Aorta (tissue), 5 donors: Measurements from ENCODE around the gene CCDC50. TPM values are rescaled to one million over a fixed set of nuclear protein-coding genes. Genes with fewer than 3 reads are reported as not detected.

Experiments
- ATAC-seq: fragments of 200-7000 bp; cut with Tn5 transposase; one replicate; pipeline ENCODE4 v1.9.1; 2022; ENCODE audit warnings: moderate library complexity; ENCODE audit not compliant: low FRiP score
- DNase-seq, 2 donors: peaks; one replicate each; pipeline ENCODE4 v3.0.0-alpha.2; 2020
- H3K27ac ChIP-seq, 2 donors: one replicate each; pipeline ENCODE4 v1.5.1; 2013; ENCODE audit warnings: low read length in 2 of 2, mild to moderate bottlenecking in 2 of 2, moderate library complexity in 2 of 2, control low read depth in 1 of 2, inconsistent platforms in 1 of 2, low read depth in 1 of 2
- H3K27me3 ChIP-seq, 2 donors: one replicate each; pipeline ENCODE4 v1.6.1; 2013; ENCODE audit warnings: control low read depth in 1 of 2, low read length in 1 of 2, mild to moderate bottlenecking in 1 of 2, moderate library complexity in 1 of 2; ENCODE audit not compliant: insufficient read depth in 2 of 2, control insufficient read depth in 1 of 2
- H3K36me3 ChIP-seq, 2 donors: one replicate each; pipeline ENCODE4 v1.6.1; 2013; ENCODE audit warnings: control low read depth in 1 of 2, low read length in 1 of 2, mild to moderate bottlenecking in 1 of 2; ENCODE audit not compliant: insufficient read depth in 2 of 2, control insufficient read depth in 1 of 2
- H3K4me1 ChIP-seq, 2 donors: one replicate each; pipeline ENCODE4 v1.6.1; 2013; ENCODE audit warnings: low read length in 2 of 2, control low read depth in 1 of 2, mild to moderate bottlenecking in 1 of 2, moderate library complexity in 1 of 2; ENCODE audit not compliant: insufficient read depth in 2 of 2, control insufficient read depth in 1 of 2
- H3K4me3 ChIP-seq, 2 donors: one replicate each; pipeline ENCODE4 v1.5.1; 2013; ENCODE audit warnings: low read length in 2 of 2, control low read depth in 1 of 2, mild to moderate bottlenecking in 1 of 2
- H3K9me3 ChIP-seq: one replicate; pipeline ENCODE4 v1.6.1; 2013; ENCODE audit warnings: mild to moderate bottlenecking, low read length; ENCODE audit not compliant: control insufficient read depth
- WGBS, 2 donors: extraction: QIAGEN DNeasy Blood & Tissue Kit; methylation state at CpG; one replicate each; pipeline ENCODE4 v1.1.7; 2013; 5-methylcytosine and 5-hydroxymethylcytosine counted together
- intact Hi-C, 2 donors: fragments of 100-400 bp; cut with DNase I; formaldehyde crosslinking; loops; one replicate each; pipeline versions ENCODE4 v1.14.2 to v1.15.0; 2022
- polyA plus RNA-seq, 2 donors: library from polyadenylated mRNA; stranded (reverse); fragments of 200-250 nt; gene quantifications; one replicate each; pipeline ENCODE4 v1.2.3, GENCODE V29; 2013
- total RNA-seq, 2 donors: library from RNA; stranded (reverse); fragmentation: NEBNext Ultra II Directional; extraction: Animal tissue kit (Norgen Biotek cat#: 25700); gene quantifications; one replicate each; pipeline ENCODE4 v1.2.1, GENCODE V29; 2021
- donor health status: healthy with polysubstance abuse.
- donor health status: Bipolar disorder and iron deficiency.
- donor health status: DM: no; HTN: no; CAD: no.
- donor health status: DM: no; HTN: no; CAD: no.
- donor health status: DM: yes; HTN: yes; CAD: no.

The CCDC50 gene
- total and polyA plus RNA-seq, 4 donors: 34.3 to 129 (median 65.4) TPM

GRCh38 chr3:191348098-191348497, 18.9 kb downstream of the CCDC50 start:
- no peaks in the 10 kb centered on the region for H3K36me3 ChIP-seq
- H3K4me1 ChIP-seq: peaks cover 7 to 23% of the 10 kb centered on the region in 2 donors
- no peak overlapping the region for H3K27ac ChIP-seq
- no peaks in the 10 kb centered on the region for H3K27me3 ChIP-seq
- intact Hi-C loops: no loop called here
- ATAC-seq (no peak), DNase-seq (no peak)
- no peak overlapping the region for H3K4me3 ChIP-seq
- 94 to 98% methylated on average over 1 of the region's 1 CpG for WGBS, 2 donors
- H3K9me3 ChIP-seq: no peaks in the 10 kb centered on the region

- intact Hi-C loops: no loop called here
- WGBS, 2 donors: 3 to 7% methylated on average over 5 of the region's 5 CpGs
- DNase-seq (no peak), ATAC-seq (peak; percentile 19)
- H3K4me3 ChIP-seq: peak overlapping the region; percentile 14 to 32
- no peaks in the 10 kb centered on the region for H3K27me3 ChIP-seq
- peaks cover 6 to 12% of the 10 kb centered on the region in 2 donors for H3K4me1 ChIP-seq
- no peaks in the 10 kb centered on the region for H3K9me3 ChIP-seq
- peak overlapping the region in 1 of 2 donors; percentile 60 for H3K27ac ChIP-seq
- H3K36me3 ChIP-seq: no peaks in the 10 kb centered on the region
Observed at GRCh38 chr3:191350396-191351090, 21.3 kb downstream of the CCDC50 start.

- Histone ChIP-seq H3K4me3 (no peak overlapping the region), H3K27ac (no peak overlapping the region), H3K36me3 (no peaks in the 10 kb centered on the region), H3K4me1 (peaks cover 6 to 10% of the 10 kb centered on the region in 2 donors), H3K9me3 (no peaks in the 10 kb centered on the region), H3K27me3 (no peaks in the 10 kb centered on the region)
- WGBS, 2 donors: 94 to 96% methylated on average over 1 of the region's 1 CpG
- intact Hi-C loops: no loop called here
- no peak for DNase-seq
- ATAC-seq: no peak
Observed at GRCh38 chr3:191352014-191352413, 22.8 kb downstream of the CCDC50 start.

GRCh38 chr3:191353022-191353777, 24.0 kb downstream of the CCDC50 start:
- DNase-seq (no peak), ATAC-seq (no peak)
- WGBS, 2 donors: 72 to 75% methylated on average over 7 of the region's 7 CpGs
- peaks cover 2 to 10% of the 10 kb centered on the region in 2 donors for H3K4me1 ChIP-seq
- H3K36me3 ChIP-seq: peaks cover 0 to 2% of the 10 kb centered on the region in 2 donors
- intact Hi-C loops: no loop called here
- H3K9me3 ChIP-seq: no peaks in the 10 kb centered on the region
- H3K4me3 ChIP-seq: no peak overlapping the region
- no peaks in the 10 kb centered on the region for H3K27me3 ChIP-seq
- H3K27ac ChIP-seq: peak overlapping the region in 1 of 2 donors; percentile 44

GRCh38 chr3:191355406-191355805, 26.2 kb downstream of the CCDC50 start:
- DNase-seq (no peak), ATAC-seq (no peak)
- H3K4me3 ChIP-seq: no peak overlapping the region
- WGBS, 2 donors: 89 to 97% methylated on average over 4 of the region's 4 CpGs
- peaks cover 2 to 7% of the 10 kb centered on the region in 2 donors for H3K4me1 ChIP-seq
- no peaks in the 10 kb centered on the region for H3K9me3 ChIP-seq
- H3K27me3 ChIP-seq: no peaks in the 10 kb centered on the region
- intact Hi-C loops: no loop called here
- H3K27ac ChIP-seq: no peak overlapping the region
- peaks cover 2 to 3% of the 10 kb centered on the region in 2 donors for H3K36me3 ChIP-seq

GRCh38 chr3:191356631-191357439, 27.6 kb downstream of the CCDC50 start:
- H3K4me3 ChIP-seq: no peak overlapping the region
- H3K9me3 ChIP-seq: no peaks in the 10 kb centered on the region
- peak overlapping the region; percentile 28 to 82 for H3K27ac ChIP-seq
- peak; percentile 71 for ATAC-seq
- H3K27me3 ChIP-seq: no peaks in the 10 kb centered on the region
- 33 to 34% methylated on average over 5 of the region's 5 CpGs for WGBS, 2 donors
- peaks cover 2% of the 10 kb centered on the region in 2 donors for H3K4me1 ChIP-seq
- H3K36me3 ChIP-seq: peaks cover 7 to 11% of the 10 kb centered on the region in 2 donors
- intact Hi-C loops: no loop called here
- DNase-seq: peak; percentile 61 to 79

- peaks cover 7 to 11% of the 10 kb centered on the region in 2 donors for H3K36me3 ChIP-seq
- DNase-seq (no peak), ATAC-seq (no peak)
- no peaks in the 10 kb centered on the region for H3K27me3 ChIP-seq
- peaks cover 2% of the 10 kb centered on the region in 2 donors for H3K4me1 ChIP-seq
- H3K4me3 ChIP-seq: no peak overlapping the region
- no peaks in the 10 kb centered on the region for H3K9me3 ChIP-seq
- peak overlapping the region in 1 of 2 donors; percentile 57 for H3K27ac ChIP-seq
- 90% methylated on average over 6 of the region's 6 CpGs for WGBS, 2 donors
- intact Hi-C loops: no loop called here
Observed at GRCh38 chr3:191357909-191358308, 28.7 kb downstream of the CCDC50 start.

- DNase-seq (no peak), ATAC-seq (no peak)
- Histone ChIP-seq H3K4me3 (no peak overlapping the region), H3K36me3 (peaks cover 7 to 11% of the 10 kb centered on the region in 2 donors), H3K9me3 (no peaks in the 10 kb centered on the region), H3K27ac (no peak overlapping the region), H3K27me3 (no peaks in the 10 kb centered on the region), H3K4me1 (peaks cover 0 to 2% of the 10 kb centered on the region in 2 donors)
- WGBS, 2 donors: 92 to 95% methylated on average over 2 of the region's 2 CpGs
- intact Hi-C loops: no loop called here
Observed at GRCh38 chr3:191358929-191359328, 29.7 kb downstream of the CCDC50 start.
